ENCODE data around the gene GALK1. TPM values are rescaled to one million over a fixed set of nuclear protein-coding genes. Genes with fewer than 3 reads are reported as not detected.

Gene GALK1
- total and polyA plus RNA-seq, 2 of the 13 experiments (the other 11 are each of a cell fraction or from before 2014, with no cell fraction given): 59.9 to 93.6 TPM

DNA sequence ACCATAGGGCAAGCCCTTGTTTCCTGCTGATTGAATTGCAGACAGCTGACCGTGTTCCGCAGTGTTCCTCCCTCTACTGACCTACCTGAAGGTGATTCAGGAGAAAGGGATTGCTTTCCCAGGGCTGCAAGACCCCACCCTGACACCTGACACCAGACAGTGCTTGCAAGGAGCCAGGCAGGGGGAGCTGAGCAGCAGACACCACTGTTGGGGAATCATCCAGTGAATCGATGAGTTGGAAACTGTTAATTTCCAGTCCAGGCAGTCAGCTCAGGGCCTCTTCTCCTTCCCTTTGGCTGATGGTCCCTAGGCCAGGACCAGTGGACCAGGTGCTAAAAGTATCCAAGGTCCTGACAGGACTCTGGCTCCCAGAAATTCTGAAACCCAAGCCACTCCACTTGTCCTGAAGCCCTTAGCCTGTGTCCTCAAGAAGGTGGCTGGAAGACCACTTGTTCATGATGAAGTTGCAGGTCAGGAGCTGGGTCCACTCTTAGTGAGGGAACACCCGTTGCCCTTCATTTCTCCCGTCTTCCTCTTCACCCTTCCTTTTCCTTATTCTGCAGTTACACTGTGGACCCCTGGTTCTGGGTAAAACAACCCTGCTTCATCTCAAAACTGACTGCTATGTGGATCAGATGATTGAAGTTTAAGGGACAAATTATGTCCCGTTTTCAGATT is 10.1 kb upstream of the GALK1 start (continued):
- TF ChIP-seq, protein P1, sequence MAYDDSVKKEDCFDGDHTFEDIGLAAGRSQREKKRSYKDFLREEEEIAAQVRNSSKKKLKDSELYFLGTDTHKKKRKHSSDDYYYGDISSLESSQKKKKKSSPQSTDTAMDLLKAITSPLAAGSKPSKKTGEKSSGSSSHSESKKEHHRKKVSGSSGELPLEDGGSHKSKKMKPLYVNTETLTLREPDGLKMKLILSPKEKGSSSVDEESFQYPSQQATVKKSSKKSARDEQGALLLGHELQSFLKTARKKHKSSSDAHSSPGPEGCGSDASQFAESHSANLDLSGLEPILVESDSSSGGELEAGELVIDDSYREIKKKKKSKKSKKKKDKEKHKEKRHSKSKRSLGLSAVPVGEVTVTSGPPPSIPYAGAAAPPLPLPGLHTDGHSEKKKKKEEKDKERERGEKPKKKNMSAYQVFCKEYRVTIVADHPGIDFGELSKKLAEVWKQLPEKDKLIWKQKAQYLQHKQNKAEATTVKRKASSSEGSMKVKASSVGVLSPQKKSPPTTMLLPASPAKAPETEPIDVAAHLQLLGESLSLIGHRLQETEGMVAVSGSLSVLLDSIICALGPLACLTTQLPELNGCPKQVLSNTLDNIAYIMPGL (CRISPR knock-in tag; IDR thresholded peaks at IDR 0.05; ENCODE audit: borderline replicate concordance in 1 of 2, low read depth in 1 of 2): no peak
- TF ChIP-seq, protein P2, sequence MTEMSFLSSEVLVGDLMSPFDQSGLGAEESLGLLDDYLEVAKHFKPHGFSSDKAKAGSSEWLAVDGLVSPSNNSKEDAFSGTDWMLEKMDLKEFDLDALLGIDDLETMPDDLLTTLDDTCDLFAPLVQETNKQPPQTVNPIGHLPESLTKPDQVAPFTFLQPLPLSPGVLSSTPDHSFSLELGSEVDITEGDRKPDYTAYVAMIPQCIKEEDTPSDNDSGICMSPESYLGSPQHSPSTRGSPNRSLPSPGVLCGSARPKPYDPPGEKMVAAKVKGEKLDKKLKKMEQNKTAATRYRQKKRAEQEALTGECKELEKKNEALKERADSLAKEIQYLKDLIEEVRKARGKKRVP (CRISPR knock-in tag; IDR thresholded peaks at IDR 0.05): 0 out of 4 replicates have a peak, but pooled peaks of 1 of the 2 experiments have one; percentile 4
- no peak for TF ChIP-seq ARID2 (CRISPR knock-in tag; IDR thresholded peaks at IDR 0.05; ENCODE audit: borderline replicate concordance)
- TF ChIP-seq SOX13 (IDR thresholded peaks at IDR 0.05): no peak
- peak in 1 of 2 experiments; percentile 79; a peak in 1 of 4 replicates for TF ChIP-seq SOX13 (CRISPR knock-in tag; conservative IDR thresholded peaks at IDR 0.05 in 1 of 2, IDR thresholded peaks at IDR 0.05 in 1 of 2)

DNA sequence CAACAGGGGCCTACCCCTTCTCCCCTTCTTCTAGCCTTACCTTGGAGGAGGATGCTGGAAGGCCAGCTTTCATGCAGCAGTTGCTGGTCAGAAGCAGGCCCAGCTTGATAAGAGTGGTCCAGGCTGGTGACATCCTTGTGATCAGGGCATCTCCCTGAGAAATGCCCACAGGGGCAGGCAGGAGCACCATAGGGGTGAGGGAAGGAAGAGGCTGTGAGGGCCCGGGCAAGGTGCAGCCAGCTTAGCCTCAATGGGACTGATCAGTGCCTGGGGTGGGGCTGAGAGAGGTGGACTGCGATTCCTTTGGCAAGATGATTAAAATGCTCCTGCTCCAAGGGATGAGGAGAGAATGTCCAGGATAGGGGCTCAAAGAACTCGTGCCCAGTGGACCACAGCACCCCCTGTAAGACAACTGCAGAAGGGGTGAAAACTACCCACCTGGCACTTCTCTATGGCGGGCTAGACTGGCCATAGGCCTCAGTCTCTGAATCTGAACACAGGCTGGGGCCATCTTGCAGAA is 9.5 kb upstream of the GALK1 start:
- WGBS (ENCODE audit: low lambda C conversion rate): 96% methylated on average over 4 of the region's 4 CpGs
- Histone ChIP-seq H3K27me3 (ENCODE audit: control insufficient read depth in 1 of 2, insufficient read depth in 2 of 2, low read length in 2 of 2) (no peaks in the 10 kb centered on the region; a peak in 1 of 5 replicates), H3K4me2 (ENCODE audit: low read depth, low read length) (no peak overlapping the region), H3K36me3 (replicated peaks in 1 of 2; ENCODE audit: control insufficient read depth in 1 of 2, insufficient read depth in 2 of 2, low read length in 2 of 2) (peaks cover 8 to 9% of the 10 kb centered on the region in 2 experiments; a peak in 4 of 5 replicates), H3K9me3 (ENCODE audit: low read length) (no peaks in the 10 kb centered on the region), H4K20me1 (ENCODE audit: insufficient read depth, low read length) (peaks cover 32% of the 10 kb centered on the region), H3K9ac (ENCODE audit: insufficient read depth, low read depth, low read length) (no peak overlapping the region), H2AFZ (ENCODE audit: low read length) (no peak overlapping the region), H3K27ac (ENCODE audit: extremely low read length, insufficient read depth, low read length) (no peak overlapping the region), H3K79me2 (ENCODE audit: insufficient read depth, low read length) (peaks cover 23% of the 10 kb centered on the region), H3K4me3 (replicated peaks in 1 of 3; ENCODE audit: insufficient read depth in 1 of 3, low read depth in 2 of 3, low read length in 3 of 3) (no peak overlapping the region), H3K4me1 (ENCODE audit: insufficient read depth, low read length) (peaks cover 72% of the 10 kb centered on the region)
- no peak for DNase-seq (ENCODE audit: low spot score)
- intact Hi-C loops (cut with micrococcal nuclease; ENCODE audit: unreplicated experiment) (no loop called here), in situ Hi-C loops (cut with HindIII; ENCODE audit: extremely low pct_ligation_motif_present, low pct_unique_long_range_greater_than_20kb) (no loop called here)
- ChIA-PET CTCF (ENCODE audit: low intra/inter-chr PET ratio, low total read pairs) (no interaction called here), POLR2A (interaction anchor here (2.1 to 13.1 kb wide), 7 partner anchors 11 to 102 kb away, joined by 5 to 390 read pairs (median 25); partner anchors contain the start of genes GALK1, TRIM47, UNC13D and UNK)
- TF ChIP-seq, protein P3, sequence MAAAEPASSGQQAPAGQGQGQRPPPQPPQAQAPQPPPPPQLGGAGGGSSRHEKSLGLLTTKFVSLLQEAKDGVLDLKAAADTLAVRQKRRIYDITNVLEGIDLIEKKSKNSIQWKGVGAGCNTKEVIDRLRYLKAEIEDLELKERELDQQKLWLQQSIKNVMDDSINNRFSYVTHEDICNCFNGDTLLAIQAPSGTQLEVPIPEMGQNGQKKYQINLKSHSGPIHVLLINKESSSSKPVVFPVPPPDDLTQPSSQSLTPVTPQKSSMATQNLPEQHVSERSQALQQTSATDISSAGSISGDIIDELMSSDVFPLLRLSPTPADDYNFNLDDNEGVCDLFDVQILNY (CRISPR knock-in tag; conservative IDR thresholded peaks at IDR 0.05): no peak
- TF ChIP-seq NFIB (CRISPR knock-in tag; IDR thresholded peaks at IDR 0.05; ENCODE audit: borderline replicate concordance): 0 out of 2 replicates have a peak, but pooled peaks have one; percentile 78
- peak; percentile 10; the same call in 1 of the 2 replicates for TF ChIP-seq TBX3 (IDR thresholded peaks at IDR 0.05; ENCODE audit: borderline replicate concordance)
- ATAC-seq: peak; percentile 13
- FAIRE-seq: no peak
- BruUV-seq (replicated peaks): no TSS peak

Data from HepG2 (cell line).